H1 (cell line): ENCODE data around the gene TDRD5. TPM values are rescaled to one million over a fixed set of nuclear protein-coding genes. Genes with fewer than 3 reads are reported as not detected.

Experiments
- CTCF ChIA-PET: fragments of 300-600 bp; sonication (Branson Sonifier 250); formaldehyde crosslinking; loops from one replicate; lab custom pipeline; 2021; ENCODE audit not compliant: partially characterized antibody; lab: Charles Lee
- POLR2A ChIA-PET: fragments of 300-600 bp; sonication (Branson Sonifier 250); formaldehyde crosslinking; loops from one replicate; lab custom pipeline; 2021; ENCODE audit warnings: inconsistent platforms; ENCODE audit not compliant: partially characterized antibody; lab: Charles Lee
- DNase-seq, 2 experiments: peaks; one replicate each; pipeline versions ENCODE4 v3.0.0 to v3.0.0-alpha.2; 2010 to 2022; ENCODE audit warnings: low spot score in 2 of 2, low read depth in 1 of 2, mixed read lengths in 1 of 2
- FAIRE-seq: peaks from 2 replicates; lab custom pipeline; 2011; peaks lifted over from hg19 to GRCh38; lab: Jason Lieb, UNC
- H2AFZ ChIP-seq: 2 replicates; pipeline ENCODE4 v1.8.1; 2012; ENCODE audit warnings: low read length, inconsistent platforms
- H2AK5ac ChIP-seq: 2 replicates; pipeline ENCODE4 v1.6.1; 2013; ENCODE audit warnings: low read depth, low read length
- H2BK120ac ChIP-seq: replicated peaks from 2 replicates; pipeline ENCODE3; 2013; ENCODE audit warnings: low read depth, low read length, inconsistent platforms
- H2BK12ac ChIP-seq: 2 replicates; pipeline ENCODE4 v1.6.1; 2013; ENCODE audit warnings: low read depth, low read length
- H2BK15ac ChIP-seq: 2 replicates; pipeline ENCODE4 v1.6.1; 2013; ENCODE audit warnings: low read length
- H2BK20ac ChIP-seq: 2 replicates; pipeline ENCODE4 v1.6.1; 2013; ENCODE audit warnings: low read length
- H2BK5ac ChIP-seq: 2 replicates; pipeline ENCODE4 v1.6.1; 2013; ENCODE audit warnings: low read depth, low read length
- H3K14ac ChIP-seq: 2 replicates; pipeline ENCODE4 v1.6.1; 2013; ENCODE audit warnings: inconsistent platforms; ENCODE audit not compliant: insufficient read length
- H3K18ac ChIP-seq: 2 replicates; pipeline ENCODE4 v1.6.1; 2013; ENCODE audit warnings: low read length; ENCODE audit errors: extremely low read depth
- H3K23ac ChIP-seq: 2 replicates; pipeline ENCODE4 v1.6.1; 2013; ENCODE audit warnings: inconsistent platforms; ENCODE audit not compliant: insufficient read length
- H3K23me2 ChIP-seq: 2 replicates; pipeline ENCODE4 v1.6.1; 2013; ENCODE audit warnings: low read depth, low read length
- H3K27ac ChIP-seq: 2 replicates; pipeline ENCODE4 v1.6.1; 2011; ENCODE audit warnings: low read depth, low read length, inconsistent platforms
- H3K27me3 ChIP-seq, 4 experiments: replicated peaks in 1 of 4; 1 replicate in 1 of 4; 2 replicates in 3 of 4; pipeline versions ENCODE4 v1.6.1 to v1.8.1; 2011 to 2013; ENCODE audit warnings: low read length in 3 of 4, mild to moderate bottlenecking in 3 of 4, inconsistent platforms in 2 of 4, mixed read lengths in 2 of 4, moderate library complexity in 1 of 4; ENCODE audit not compliant: control insufficient read depth in 3 of 4, insufficient read depth in 3 of 4; ENCODE audit errors: extremely low read depth in 1 of 4
- H3K36me3 ChIP-seq, 4 experiments: 2 replicates each; pipeline versions ENCODE4 v1.6.1 to v1.8.1; 2011 to 2013; ENCODE audit warnings: mild to moderate bottlenecking in 4 of 4, low read length in 3 of 4, moderate library complexity in 2 of 4, control low read depth in 1 of 4, inconsistent platforms in 1 of 4; ENCODE audit not compliant: insufficient read depth in 4 of 4, control insufficient read depth in 2 of 4
- H3K4ac ChIP-seq: replicated peaks from 2 replicates; pipeline ENCODE3; 2013; ENCODE audit warnings: low read length, low read depth, mixed read lengths, inconsistent platforms; ENCODE audit not compliant: insufficient read length
- H3K4me1 ChIP-seq, 4 experiments: replicated peaks in 1 of 4; 1 replicate in 1 of 4; 2 replicates in 3 of 4; pipeline versions ENCODE4 v1.6.1 to v1.8.1; 2011 to 2013; ENCODE audit warnings: low read length in 3 of 4, inconsistent platforms in 2 of 4, mixed read lengths in 1 of 4; ENCODE audit not compliant: insufficient read depth in 4 of 4, control insufficient read depth in 3 of 4
- H3K4me2 ChIP-seq, 2 experiments: 2 replicates each; pipeline versions ENCODE4 v1.6.1 to v1.8.1; 2011 to 2013; ENCODE audit warnings: low read depth in 2 of 2, low read length in 2 of 2, control low read depth in 1 of 2, inconsistent platforms in 1 of 2, mild to moderate bottlenecking in 1 of 2; ENCODE audit not compliant: insufficient read depth in 1 of 2
- H3K4me3 ChIP-seq, 4 experiments: fragments of 200-600, 300-600 bp in 1 of 4; sonication (generic), shearing (Covaris generic), sonication (Bioruptor Twin) in 1 of 4; 2 replicates each; pipeline versions ENCODE4 v1.5.1 to v1.8.1; 2011 to 2016; ENCODE audit warnings: low read length in 4 of 4, low read depth in 3 of 4, control low read depth in 2 of 4, inconsistent platforms in 2 of 4, mild to moderate bottlenecking in 2 of 4, mixed read lengths in 1 of 4, moderate library complexity in 1 of 4; ENCODE audit not compliant: insufficient read depth in 2 of 4; ENCODE audit errors: extremely low read depth in 1 of 4
- H3K56ac ChIP-seq: replicated peaks from 2 replicates; pipeline ENCODE3; 2013; ENCODE audit warnings: low read depth, mild to moderate bottlenecking, mixed read lengths, low read length, inconsistent platforms; ENCODE audit not compliant: insufficient read length
- H3K79me1 ChIP-seq: 2 replicates; pipeline ENCODE4 v1.6.1; 2013; ENCODE audit warnings: low read depth, low read length, control low read depth
- H3K79me2 ChIP-seq, 2 experiments: 2 replicates each; pipeline versions ENCODE4 v1.6.1 to v1.8.1; 2012 to 2013; ENCODE audit warnings: low read length in 2 of 2, mild to moderate bottlenecking in 2 of 2, inconsistent platforms in 1 of 2; ENCODE audit not compliant: insufficient read depth in 2 of 2, control insufficient read depth in 1 of 2
- H3K9ac ChIP-seq, 4 experiments: replicated peaks in 1 of 4; 1 replicate in 1 of 4; 2 replicates in 3 of 4; pipeline versions ENCODE4 v1.6.1 to v1.8.1; 2011 to 2013; ENCODE audit warnings: low read depth in 3 of 4, low read length in 3 of 4, control low read depth in 2 of 4, mild to moderate bottlenecking in 2 of 4, moderate library complexity in 2 of 4, inconsistent platforms in 1 of 4; ENCODE audit errors: extremely low read depth in 1 of 4
- H3K9me3 ChIP-seq, 2 experiments: 2 replicates each; pipeline versions ENCODE4 v1.6.1 to v1.8.1; 2012 to 2013; ENCODE audit warnings: mild to moderate bottlenecking in 2 of 2, moderate library complexity in 2 of 2, control low read depth in 1 of 2, inconsistent platforms in 1 of 2, low read depth in 1 of 2, low read length in 1 of 2, mixed read lengths in 1 of 2; ENCODE audit not compliant: insufficient read depth in 2 of 2
- H4K20me1 ChIP-seq, 2 experiments: replicated peaks in 1 of 2; 2 replicates each; pipeline versions ENCODE3 to v1.8.1; 2011 to 2013; ENCODE audit warnings: inconsistent platforms in 2 of 2, low read length in 2 of 2, mild to moderate bottlenecking in 1 of 2; ENCODE audit not compliant: insufficient read depth in 2 of 2, control insufficient read depth in 1 of 2
- H4K5ac ChIP-seq: 2 replicates; pipeline ENCODE4 v1.6.1; 2013; ENCODE audit warnings: low read length, low read depth, mixed read lengths, inconsistent platforms; ENCODE audit not compliant: insufficient read length
- H4K8ac ChIP-seq: 2 replicates; pipeline ENCODE4 v1.8.0; 2013; ENCODE audit warnings: mild to moderate bottlenecking, moderate library complexity, low read length, inconsistent platforms; ENCODE audit not compliant: insufficient read depth; ENCODE audit errors: extremely low read depth
- H4K91ac ChIP-seq: replicated peaks from 2 replicates; pipeline ENCODE3; 2013; ENCODE audit warnings: low read length, mixed read lengths, inconsistent platforms; ENCODE audit not compliant: insufficient read length
- CBX5 ChIP-seq: fragments of 300-800, 300-1000 bp; sonication (generic); IDR thresholded peaks from 2 replicates; pipeline ENCODE4 v1.7.1; 2016; ENCODE audit warnings: antibody characterized with exemption, low read length, low read depth
- CREB1 ChIP-seq: IDR thresholded peaks from 2 replicates; pipeline ENCODE4 v1.6.1; 2012; ENCODE audit warnings: inconsistent platforms
- EGR1 ChIP-seq: IDR thresholded peaks from 2 replicates; pipeline ENCODE4 v1.6.1; 2011; ENCODE audit warnings: low read depth, low read length, borderline replicate concordance
- GABPA ChIP-seq: IDR thresholded peaks from 2 replicates; pipeline ENCODE4 v1.6.1; 2011; ENCODE audit warnings: mild to moderate bottlenecking, low read length, moderate library complexity, borderline replicate concordance; ENCODE audit not compliant: insufficient read depth
- HDAC2 ChIP-seq, 2 experiments: fragments of 300-600 bp in 1 of 2; sonication (generic) in 1 of 2; IDR thresholded peaks; 2 replicates each; pipeline ENCODE4 v1.6.1; 2011 to 2012; ENCODE audit warnings: low read depth in 2 of 2, low read length in 2 of 2, mild to moderate bottlenecking in 2 of 2, moderate library complexity in 2 of 2, borderline replicate concordance in 1 of 2, inconsistent platforms in 1 of 2
- JUN ChIP-seq: IDR thresholded peaks from 2 replicates; pipeline ENCODE4 v1.6.1; 2011; ENCODE audit warnings: low read depth, mild to moderate bottlenecking, improper control_type of control experiment, low read length
- MAFK ChIP-seq: IDR thresholded peaks from 2 replicates; pipeline ENCODE4 v1.6.1; 2012; ENCODE audit warnings: low read depth, mild to moderate bottlenecking, improper control_type of control experiment, low read length
- RNF2 ChIP-seq: fragments of 200-900, 300-1000 bp; sonication (generic); IDR thresholded peaks from 2 replicates; pipeline ENCODE4 v1.7.1; 2016; ENCODE audit warnings: borderline replicate concordance, low read depth, mild to moderate bottlenecking, antibody characterized with exemption, low read length; ENCODE audit not compliant: poor library complexity, severe bottlenecking; ENCODE audit errors: missing control alignments
- TAF7 ChIP-seq: optimal IDR thresholded peaks from 2 replicates; pipeline ENCODE3; 2011; ENCODE audit warnings: low read depth, mild to moderate bottlenecking, inconsistent platforms, low read length, moderate library complexity, borderline replicate concordance
- USF2 ChIP-seq: IDR thresholded peaks from 2 replicates; pipeline ENCODE4 v1.6.1; 2011; ENCODE audit warnings: low read length, improper control_type of control experiment
- ZNF274 ChIP-seq: IDR thresholded peaks from 2 replicates; pipeline ENCODE4 v1.7.0; 2012; ENCODE audit warnings: low read length, borderline replicate concordance; ENCODE audit errors: extremely low read depth
- WGBS, 2 experiments: shearing (Covaris generic) in 1 of 2; methylation state at CpG; one replicate each; pipeline versions ENCODE4 v1.1.6 to v1.1.7; 2013 to 2015; ENCODE audit warnings: low lambda C conversion rate in 2 of 2, mixed read lengths in 2 of 2, inconsistent platforms in 1 of 2, low coverage in 1 of 2, missing lambda C conversion rate in 1 of 2; ENCODE audit not compliant: insufficient replicate concordance in 2 of 2, insufficient coverage in 1 of 2, insufficient read length in 1 of 2; ENCODE audit errors: extremely low coverage in 1 of 2, missing lambda C conversion rate in 1 of 2; 5-methylcytosine and 5-hydroxymethylcytosine counted together
- polyA plus RNA-seq, 7 experiments: library from polyadenylated mRNA; depleted of rRNA in 3 of 7; stranded (reverse) in 5 of 7; unstranded in 2 of 7; fragments of >200 nt in 5 of 7; fragments of 200-250 nt in 2 of 7; gene quantifications; 1 replicate in 5 of 7; 2 replicates in 1 of 7; 4 replicates in 1 of 7; pipeline versions ENCODE4 v1.2.1 to v1.2.3, GENCODE V29; 2011 to 2013; ENCODE audit warnings: missing spikeins in 2 of 7, mixed read lengths in 2 of 7
- total RNA-seq: library from RNA; stranded (reverse); fragmentation: NEBNext Ultra II Directional; extraction: Animal tissue kit (Norgen Biotek cat#: 25700); gene quantifications from 2 replicates; pipeline ENCODE4 v1.2.1, GENCODE V29; 2021

The TDRD5 gene
- total and polyA plus RNA-seq, 2 of the 8 experiments (the other 6 are each of a cell fraction or from before 2014, with no cell fraction given) = 0.53 to 1.4 TPM

DNA sequence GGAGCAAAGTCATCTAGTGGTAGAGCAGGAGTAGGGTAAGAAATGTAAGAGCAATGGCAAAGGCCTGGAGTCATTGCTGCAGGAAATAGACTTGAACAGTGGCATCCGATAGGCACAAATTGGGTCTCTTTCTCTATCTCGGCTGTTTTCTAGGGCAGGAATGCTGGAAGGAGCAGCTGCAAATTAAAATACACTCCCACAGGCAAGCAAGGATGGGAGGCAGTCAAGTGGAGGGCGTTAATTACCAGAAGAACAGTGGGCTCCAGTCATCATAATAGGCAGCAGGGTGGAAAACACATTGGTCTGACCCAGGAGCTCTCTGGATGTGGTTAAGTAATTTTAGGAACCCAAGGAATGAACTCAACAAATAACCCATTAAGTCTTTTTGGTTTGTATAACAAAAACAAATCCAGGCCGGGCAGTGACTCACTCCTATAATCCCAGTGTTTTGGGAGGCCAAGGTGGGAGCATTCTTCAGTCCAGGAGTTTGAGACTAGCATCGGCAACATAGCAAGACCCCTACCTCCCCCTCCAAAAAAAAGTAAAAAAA is 7.8 kb upstream of the TDRD5 start:
- H4K91ac ChIP-seq = no peak overlapping the region
- DNase-seq = no peak
- H3K23ac ChIP-seq = no peak overlapping the region
- H3K36me3 ChIP-seq = no peaks in the 10 kb centered on the region
- no peaks in the 10 kb centered on the region for H3K79me1 ChIP-seq
- H3K27ac ChIP-seq = no peak overlapping the region
- H2BK120ac ChIP-seq = no peak overlapping the region
- H3K4me1 ChIP-seq = peaks cover 0 to 4% (median 2%) of the 10 kb centered on the region in 4 experiments; a peak in 2 of 7 replicates
- no peak overlapping the region for H4K8ac ChIP-seq
- H3K56ac ChIP-seq = no peak overlapping the region
- H3K14ac ChIP-seq = no peak overlapping the region
- H3K4me2 ChIP-seq = no peak overlapping the region
- no peak overlapping the region for H2BK12ac ChIP-seq
- H3K9me3 ChIP-seq = peaks cover 1 to 3% of the 10 kb centered on the region in 2 experiments; a peak in 2 of 4 replicates
- no peak overlapping the region for H3K4ac ChIP-seq
- no peaks in the 10 kb centered on the region for H3K23me2 ChIP-seq
- 85% methylated on average over 5 of the region's 5 CpGs; no CpG with 5 or more reads in 1 of the 2 experiments for WGBS, 2 experiments
- H2BK5ac ChIP-seq = no peak overlapping the region
- H3K4me3 ChIP-seq = no peak overlapping the region
- H2AFZ ChIP-seq = 0 out of 2 replicates have a peak overlapping the region, but pooled peaks have one; percentile 4
- CTCF ChIA-PET = interaction anchor here (0.7 to 3.0 kb wide), 3 partner anchors 9 to 1081 kb away, joined by 3 to 8 read pairs (median 3); no protein-coding TSS in a partner anchor
- no peak overlapping the region for H2BK20ac ChIP-seq
- H2AK5ac ChIP-seq = no peak overlapping the region
- H2BK15ac ChIP-seq = no peak overlapping the region
- H3K79me2 ChIP-seq = no peaks in the 10 kb centered on the region
- peaks cover 5 to 24% (median 19%) of the 10 kb centered on the region in 4 experiments for H3K27me3 ChIP-seq
- no peak overlapping the region for H3K9ac ChIP-seq
- FAIRE-seq = no peak
- POLR2A ChIA-PET = no interaction called here
- 0 out of 2 replicates have a peak overlapping the region, but pooled peaks have one; percentile 48 for H3K18ac ChIP-seq
- no peaks in the 10 kb centered on the region for H4K20me1 ChIP-seq
- H4K5ac ChIP-seq = no peak overlapping the region
- TF ChIP-seq MAFK (no peak), JUN (no peak), ZNF274 (no peak), RNF2 (no peak), USF2 (no peak), CREB1 (no peak), GABPA (no peak), EGR1 (no peak), TAF7 (no peak), CBX5 (no peak), HDAC2 (IDR thresholded peaks at IDR 0.05; ENCODE audit: borderline replicate concordance in 1 of 2, low read depth in 2 of 2, low read length in 2 of 2) (no peak)
